B cell (primary cell): Measurements from ENCODE around the gene PCDHB15. TPM values are rescaled to one million over a fixed set of nuclear protein-coding genes. Genes with fewer than 3 reads are reported as not detected.

ENCODE experiments used
- ATAC-seq: fragments of 200-7000 bp; cut with Tn5 transposase; one replicate; pipeline ENCODE4 v1.10.0; 2021; ENCODE audit warnings: low read depth, mild to moderate bottlenecking, moderate number of reproducible peaks, moderate library complexity
- CTCF ChIA-PET: fragments of 350-600 bp; sonication (Branson Sonifier 250); formaldehyde crosslinking; loops from one replicate; lab custom pipeline; 2021; ENCODE audit warnings: antibody characterized with exemption, inconsistent platforms; lab: Charles Lee
- POLR2A ChIA-PET: fragments of 350-600 bp; sonication (Branson Sonifier 250); formaldehyde crosslinking; loops from one replicate; lab custom pipeline; 2021; ENCODE audit warnings: antibody characterized with exemption; lab: Charles Lee
- DNase-seq: peaks from one replicate; pipeline ENCODE4 v3.0.0; 2013
- H2AFZ ChIP-seq: 2 replicates; pipeline ENCODE4 v1.6.1; 2012; ENCODE audit warnings: mild to moderate bottlenecking, low read depth, low read length; ENCODE audit not compliant: insufficient read depth, poor library complexity, severe bottlenecking
- H3K27ac ChIP-seq, 2 donors: 1 replicate in 1 of 2; 2 replicates in 1 of 2; pipeline ENCODE4 v1.5.1; 2012 to 2013; ENCODE audit warnings: low read length in 2 of 2, mild to moderate bottlenecking in 2 of 2, moderate library complexity in 1 of 2
- H3K27me3 ChIP-seq, 4 experiments: fragments of 200-600 bp in 1 of 4; sonication (generic) in 1 of 4; replicated peaks in 1 of 4; 1 replicate in 2 of 4; 2 replicates in 2 of 4; pipeline versions ENCODE4 v1.6.1 to v1.7.0; 2013 to 2016; ENCODE audit warnings: low read length in 3 of 4, mild to moderate bottlenecking in 2 of 4, mixed read lengths in 1 of 4, moderate library complexity in 1 of 4; ENCODE audit not compliant: insufficient read depth in 4 of 4, control insufficient read depth in 3 of 4; ENCODE audit errors: control extremely low read depth in 1 of 4
- H3K36me3 ChIP-seq, 2 experiments: replicated peaks in 1 of 2; 1 replicate in 1 of 2; 2 replicates in 1 of 2; pipeline versions ENCODE4 v1.6.1 to v1.7.1; 2013; ENCODE audit warnings: low read length in 1 of 2; ENCODE audit not compliant: insufficient read depth in 2 of 2, control insufficient read depth in 1 of 2; ENCODE audit errors: control extremely low read depth in 1 of 2, extremely low read depth in 1 of 2
- H3K4me1 ChIP-seq, 2 donors: fragments of 200-600 bp in 1 of 2; sonication (generic) in 1 of 2; 1 replicate in 1 of 2; 2 replicates in 1 of 2; pipeline versions ENCODE4 v1.5.1 to v1.6.1; 2013 to 2017; ENCODE audit warnings: low read length in 2 of 2; ENCODE audit not compliant: control insufficient read depth in 2 of 2, insufficient read depth in 2 of 2
- H3K4me2 ChIP-seq: replicated peaks from 2 replicates; pipeline ENCODE3; 2012; ENCODE audit warnings: mild to moderate bottlenecking, low read depth, low read length; ENCODE audit not compliant: poor library complexity, severe bottlenecking
- H3K4me3 ChIP-seq, 5 experiments: fragments of 200-600 bp in 1 of 5; sonication (generic) in 1 of 5; 1 replicate in 3 of 5; 2 replicates in 2 of 5; pipeline versions ENCODE4 v1.5.1 to v1.7.0; 2011 to 2016; ENCODE audit warnings: low read length in 4 of 5, mild to moderate bottlenecking in 4 of 5, low read depth in 2 of 5, control low read depth in 1 of 5, moderate library complexity in 1 of 5; ENCODE audit not compliant: insufficient read depth in 1 of 5; ENCODE audit errors: control extremely low read depth in 1 of 5, extremely low read depth in 1 of 5
- H3K79me2 ChIP-seq: fragments of 200-600 bp; sonication (generic); one replicate; pipeline ENCODE4 v1.6.0; 2016; ENCODE audit warnings: low read length; ENCODE audit not compliant: control insufficient read depth, insufficient read depth
- H3K9ac ChIP-seq: fragments of 200-600 bp; sonication (generic); 2 replicates; pipeline ENCODE4 v1.6.1; 2017; ENCODE audit warnings: mild to moderate bottlenecking, low read length, moderate library complexity
- H3K9me3 ChIP-seq, 3 donors: one replicate each; pipeline versions ENCODE4 v1.6.1 to v1.7.1; 2013; ENCODE audit warnings: low read length in 2 of 3; ENCODE audit not compliant: control insufficient read depth in 2 of 3, insufficient read depth in 1 of 3; ENCODE audit errors: control extremely low read depth in 1 of 3
- H4K20me1 ChIP-seq: 2 replicates; pipeline ENCODE4 v1.6.0; 2012; ENCODE audit warnings: mild to moderate bottlenecking, low read length; ENCODE audit not compliant: insufficient read depth, control insufficient read depth, poor library complexity, severe bottlenecking
- H3K27ac Mint-ChIP-seq: one replicate; pipeline ENCODE4 v1.8.0; 2021; ENCODE audit warnings: mixed read lengths
- H3K27me3 Mint-ChIP-seq: one replicate; pipeline ENCODE4 v1.8.0; 2021; ENCODE audit warnings: mixed read lengths
- H3K4me1 Mint-ChIP-seq: one replicate; pipeline ENCODE4 v1.8.0; 2021; ENCODE audit warnings: mixed read lengths
- H3K4me3 Mint-ChIP-seq: one replicate; pipeline ENCODE4 v1.8.0; 2021; ENCODE audit warnings: mixed read lengths
- H3K9me3 Mint-ChIP-seq: one replicate; pipeline ENCODE4 v1.8.0; 2022; ENCODE audit warnings: mixed read lengths; ENCODE audit not compliant: insufficient read depth
- EZH2 ChIP-seq: IDR thresholded peaks from 2 replicates; pipeline ENCODE4 v1.6.1; 2012; ENCODE audit warnings: borderline replicate concordance, low read depth, mild to moderate bottlenecking, moderate library complexity, low read length; ENCODE audit not compliant: insufficient read depth, poor library complexity, severe bottlenecking
- WGBS: methylation state at CpG from one replicate; pipeline ENCODE4 v1.1.5; 2013; ENCODE audit warnings: missing lambda C conversion rate; ENCODE audit not compliant: insufficient coverage; 5-methylcytosine and 5-hydroxymethylcytosine counted together
- intact Hi-C: fragments of 100-400 bp; cut with micrococcal nuclease; formaldehyde crosslinking; loops from one replicate; pipeline ENCODE4 v1.10.0; 2022
- polyA minus RNA-seq: library from RNA; depleted of rRNA, polyadenylated mRNA; stranded (reverse); fragments of >200 nt; gene quantifications from 2 replicates; pipeline ENCODE4 v1.2.3, GENCODE V29; 2012
- polyA plus RNA-seq: library from polyadenylated mRNA; depleted of rRNA; stranded (reverse); fragments of >200 nt; gene quantifications from 2 replicates; pipeline ENCODE4 v1.2.3, GENCODE V29; 2012
- total RNA-seq, 2 donors: library from RNA; stranded (reverse); fragments of 120-200 nt in 1 of 2; gene quantifications; 1 replicate in 1 of 2; 2 replicates in 1 of 2; pipeline versions ENCODE4 v1.2.3 to v1.2.4, GENCODE V29; 2013 to 2022
- TF ChIP-seq, protein P1 (sequence below): fragments of 200-600 bp; IDR thresholded peaks from one replicate; pipeline ENCODE4 v1.8.0; 2022; ENCODE audit warnings: antibody characterized with exemption, mild to moderate bottlenecking

The PCDHB15 gene
- total RNA-seq (not detected in 2 replicates), polyA plus RNA-seq (0.10 TPM in 1 of 2 replicates, not detected in the other), polyA minus RNA-seq (0.07 TPM in 1 of 2 replicates, not detected in the other)
- 0.09 TPM for total RNA-seq (2013)

- Histone ChIP-seq H3K4me3 (no peak within 1 kb of the TSS), H3K79me2 (no peaks in the 10 kb centered on the region), H3K4me1 (no peaks in the 10 kb centered on the region), H3K9ac (no peak within 1 kb of the TSS), H3K27me3 (peaks cover 0 to 25% (median 12%) of the 10 kb centered on the region in 4 experiments), H2AFZ (no peak within 1 kb of the TSS), H3K9me3 (peaks cover 0 to 77% (median 63%) of the 10 kb centered on the region in 3 donors), H3K4me2 (no peak within 1 kb of the TSS), H3K36me3 (no peaks in the 10 kb centered on the region), H4K20me1 (no peaks in the 10 kb centered on the region), H3K27ac (no peak within 1 kb of the TSS)
- 34% methylated on average over 16 of the region's 16 CpGs for WGBS
- ATAC-seq (no peak), DNase-seq (no peak)
- POLR2A ChIA-PET, result no interaction called here
- Mint-ChIP-seq H3K4me1 (no peaks in the 10 kb centered on the region), H3K27ac (no peak within 1 kb of the TSS), H3K4me3 (no peak within 1 kb of the TSS), H3K9me3 (peaks cover 18% of the 10 kb centered on the region), H3K27me3 (peaks cover 21% of the 10 kb centered on the region)
- no peak for TF ChIP-seq EZH2
- TF ChIP-seq, protein P1, sequence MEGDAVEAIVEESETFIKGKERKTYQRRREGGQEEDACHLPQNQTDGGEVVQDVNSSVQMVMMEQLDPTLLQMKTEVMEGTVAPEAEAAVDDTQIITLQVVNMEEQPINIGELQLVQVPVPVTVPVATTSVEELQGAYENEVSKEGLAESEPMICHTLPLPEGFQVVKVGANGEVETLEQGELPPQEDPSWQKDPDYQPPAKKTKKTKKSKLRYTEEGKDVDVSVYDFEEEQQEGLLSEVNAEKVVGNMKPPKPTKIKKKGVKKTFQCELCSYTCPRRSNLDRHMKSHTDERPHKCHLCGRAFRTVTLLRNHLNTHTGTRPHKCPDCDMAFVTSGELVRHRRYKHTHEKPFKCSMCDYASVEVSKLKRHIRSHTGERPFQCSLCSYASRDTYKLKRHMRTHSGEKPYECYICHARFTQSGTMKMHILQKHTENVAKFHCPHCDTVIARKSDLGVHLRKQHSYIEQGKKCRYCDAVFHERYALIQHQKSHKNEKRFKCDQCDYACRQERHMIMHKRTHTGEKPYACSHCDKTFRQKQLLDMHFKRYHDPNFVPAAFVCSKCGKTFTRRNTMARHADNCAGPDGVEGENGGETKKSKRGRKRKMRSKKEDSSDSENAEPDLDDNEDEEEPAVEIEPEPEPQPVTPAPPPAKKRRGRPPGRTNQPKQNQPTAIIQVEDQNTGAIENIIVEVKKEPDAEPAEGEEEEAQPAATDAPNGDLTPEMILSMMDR, result no peak
- CTCF ChIA-PET, result no interaction called here
- intact Hi-C loops, result no loop called here
Observed at GRCh38 chr5:141245250-141245717, at the start of gene PCDHB15. Gene PCDHB15 (plus strand): TSS chr5:141245395. CDS start chr5:141245579, 184 bp downstream.

DNA sequence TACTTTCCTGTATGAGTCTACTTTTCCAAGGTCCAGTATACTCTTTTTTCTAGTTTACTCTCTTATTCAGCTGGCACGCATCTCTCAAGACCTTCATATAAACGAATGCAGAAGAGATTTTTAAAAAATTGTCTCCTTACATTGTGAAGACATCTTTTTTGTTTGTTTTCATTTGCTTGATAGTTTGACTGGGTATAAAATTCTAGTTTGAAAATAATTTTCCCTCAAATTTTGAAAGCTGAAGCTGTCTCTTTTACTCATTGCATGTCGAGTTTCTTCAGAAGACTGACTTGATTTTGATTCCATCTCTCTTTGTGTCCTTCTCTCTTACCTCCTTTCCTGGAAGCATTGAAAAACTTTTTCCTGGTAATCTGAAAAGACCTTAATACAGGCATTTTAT, 48.8 kb upstream of the PCDHB15 start:
- Mint-ChIP-seq H3K4me3 (no peak overlapping the region), H3K27me3 (peaks cover 19% of the 10 kb centered on the region), H3K27ac (no peak overlapping the region), H3K9me3 (peaks cover 9% of the 10 kb centered on the region), H3K4me1 (no peaks in the 10 kb centered on the region)
- ChIA-PET POLR2A (no interaction called here), CTCF (no interaction called here)
- no CpG with 5 or more reads among the region's 3 CpGs for WGBS
- Histone ChIP-seq H3K9ac (no peak overlapping the region), H3K36me3 (no peaks in the 10 kb centered on the region), H3K9me3 (peaks cover 4 to 19% (median 19%) of the 10 kb centered on the region in 3 donors), H3K4me1 (no peaks in the 10 kb centered on the region), H3K4me3 (no peak overlapping the region), H4K20me1 (no peaks in the 10 kb centered on the region), H3K27ac (no peak overlapping the region), H3K79me2 (no peaks in the 10 kb centered on the region), H3K4me2 (no peak overlapping the region), H2AFZ (no peak overlapping the region), H3K27me3 (peaks cover 0 to 8% (median 4%) of the 10 kb centered on the region in 4 experiments)
- no peak for ATAC-seq
- no peak for DNase-seq
- intact Hi-C loops, result no loop called here
- TF ChIP-seq EZH2, result no peak
- TF ChIP-seq, protein P1, result no peak
